ENCODE measurements around the gene LRRK1. TPM values are rescaled to one million over a fixed set of nuclear protein-coding genes. Genes with fewer than 3 reads are reported as not detected.

The LRRK1 gene
- total RNA-seq, 1 donor from 2014 or later, result 2.3 TPM

DNA sequence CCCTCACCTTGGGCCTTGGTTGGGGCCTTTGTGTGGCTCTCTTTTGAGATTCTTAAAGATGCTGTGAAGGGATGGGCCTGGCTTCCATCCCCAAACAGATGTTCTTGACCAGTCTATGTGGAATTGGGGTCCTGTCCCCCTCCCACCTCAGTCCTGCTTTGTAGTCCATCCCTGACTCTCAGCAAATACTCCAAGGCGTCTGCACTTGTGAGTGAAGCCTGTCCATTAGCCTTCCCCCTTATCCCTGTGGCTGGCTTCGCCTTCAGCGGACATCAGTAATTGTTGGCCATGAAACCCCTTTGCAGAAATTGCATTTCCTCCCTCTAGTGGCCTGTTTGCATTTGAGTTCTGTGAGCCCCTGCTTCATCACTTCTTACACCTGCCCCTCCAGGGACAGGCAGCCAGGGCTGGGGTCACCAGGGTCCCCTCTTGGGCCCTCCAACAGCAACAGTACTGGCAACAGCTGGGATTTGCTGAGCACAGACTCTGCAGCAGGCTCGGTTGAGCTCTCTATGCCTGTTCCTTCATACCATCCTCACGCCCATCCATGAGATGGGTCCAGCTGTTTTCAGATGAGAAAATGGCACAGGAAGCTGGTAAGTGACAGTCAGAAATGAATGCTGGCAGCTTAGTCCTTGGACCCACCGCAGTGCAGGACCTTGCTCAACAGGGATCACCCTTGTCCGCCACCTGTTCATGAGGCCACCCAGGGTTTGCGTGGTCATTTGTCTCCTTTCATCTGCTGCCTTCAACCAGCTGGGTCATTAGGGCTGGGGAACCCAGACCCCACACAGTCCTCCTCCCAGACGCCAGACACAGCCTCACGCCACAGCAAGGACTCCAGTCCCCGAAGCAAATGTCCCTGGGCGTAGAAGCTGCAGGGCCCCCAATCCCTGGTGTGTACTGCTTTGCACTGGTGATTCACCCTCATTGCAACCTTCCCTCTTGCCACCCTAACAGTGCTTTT lies 8.9 kb upstream of the LRRK1 start:
- DNase-seq (ENCODE audit: low spot score), result no peak
- ATAC-seq, result no peak

DNA sequence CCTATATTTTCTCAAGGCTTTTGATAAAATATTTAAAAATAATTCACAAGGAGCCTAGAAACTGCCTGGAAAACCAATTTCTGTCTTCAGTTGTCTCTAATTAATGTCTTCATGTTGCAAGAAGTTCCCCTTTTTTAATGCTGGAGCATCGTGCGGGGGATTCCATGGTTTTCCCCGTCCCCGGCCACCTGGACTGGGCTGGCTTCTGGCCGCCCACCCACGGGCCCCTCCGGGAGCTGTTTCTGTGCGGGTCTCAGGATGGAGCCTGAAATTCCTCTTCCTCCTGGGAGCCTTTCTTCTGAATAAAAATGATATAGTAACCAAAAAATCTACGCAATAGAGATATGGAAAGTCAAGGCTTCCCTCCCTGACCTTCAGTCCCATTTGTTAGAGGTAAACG lies 8.1 kb upstream of the LRRK1 start:
- ATAC-seq, result no peak
- no peak for DNase-seq (ENCODE audit: low spot score)

DNA sequence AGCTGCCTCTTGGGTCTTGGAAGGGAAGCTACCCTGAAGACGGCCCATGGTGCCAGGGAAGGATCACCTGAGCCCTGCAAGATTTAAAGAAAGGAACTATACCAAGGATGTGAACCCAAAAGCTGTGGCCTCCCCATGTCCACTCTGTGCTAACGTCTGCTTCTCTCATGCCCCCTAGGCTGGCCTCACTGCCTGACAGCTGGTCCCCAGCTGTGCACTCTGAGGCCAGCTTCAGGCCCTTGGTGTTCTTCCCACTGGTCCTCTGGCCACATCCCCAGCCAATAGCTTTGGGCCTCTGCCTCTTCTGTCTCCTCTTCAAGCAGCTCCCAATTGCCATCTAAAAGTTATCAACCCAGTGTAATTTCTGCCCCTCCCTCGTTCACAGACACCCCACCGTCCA lies 5.2 kb upstream of the LRRK1 start:
- ATAC-seq, result no peak
- no peak for DNase-seq (ENCODE audit: low spot score)

DNA sequence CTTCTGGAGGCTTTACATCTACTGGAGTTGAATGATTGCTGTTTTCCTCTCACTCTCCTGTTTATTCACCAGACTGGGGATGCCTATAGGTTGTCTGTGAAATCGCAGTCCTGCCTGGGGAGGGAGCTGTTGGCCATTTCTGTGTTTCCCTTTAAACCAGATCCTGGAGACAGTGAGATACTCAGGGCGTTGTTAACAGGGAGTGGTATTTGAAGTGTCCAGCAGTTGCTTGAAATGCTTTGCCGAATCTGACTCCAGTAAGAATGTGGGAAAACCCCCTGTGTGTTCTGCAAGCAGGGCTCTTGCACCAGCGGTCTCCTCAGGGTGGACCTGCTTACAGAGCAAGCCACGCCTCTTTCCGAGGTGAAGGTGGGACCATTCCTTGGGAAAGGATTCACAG lies 4.3 kb upstream of the LRRK1 start:
- ATAC-seq, result no peak
- no peak for DNase-seq (ENCODE audit: low spot score)

DNA sequence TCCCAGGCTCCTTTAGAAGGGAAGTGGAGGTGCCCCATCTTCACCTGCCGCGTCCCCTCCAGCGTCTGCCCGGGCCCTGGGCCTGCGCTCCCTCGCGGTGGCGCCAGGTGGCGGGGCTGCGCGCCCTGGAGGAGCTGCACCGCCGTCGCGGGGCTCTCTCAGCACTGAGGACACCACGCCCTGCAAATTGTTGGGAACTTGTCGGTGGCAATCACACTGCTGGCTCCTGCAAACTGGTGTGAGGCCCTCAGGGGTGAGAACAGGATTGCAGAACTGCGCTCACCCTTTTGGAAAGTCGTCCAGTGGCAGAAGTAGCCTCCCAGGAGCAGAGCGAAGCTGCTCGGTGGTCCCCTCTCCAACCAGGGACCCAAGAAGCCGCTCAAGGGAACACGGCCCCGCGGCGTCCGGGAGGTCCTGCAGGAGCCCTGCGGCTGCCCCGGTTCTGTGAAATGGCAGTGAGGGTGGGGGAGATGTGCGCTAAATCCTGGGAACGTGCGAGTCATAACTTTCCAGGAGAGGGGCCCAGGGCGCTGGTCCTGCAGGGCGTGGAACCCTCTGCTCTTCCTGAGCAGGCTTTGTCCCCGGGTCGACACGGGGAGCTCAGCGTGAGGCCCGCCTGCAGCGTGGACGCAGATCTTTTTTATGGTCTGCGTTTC lies 995 bp upstream of the LRRK1 start:
- ATAC-seq, result peak; percentile 96
- DNase-seq (ENCODE audit: low spot score), result peak; percentile 76

DNA sequence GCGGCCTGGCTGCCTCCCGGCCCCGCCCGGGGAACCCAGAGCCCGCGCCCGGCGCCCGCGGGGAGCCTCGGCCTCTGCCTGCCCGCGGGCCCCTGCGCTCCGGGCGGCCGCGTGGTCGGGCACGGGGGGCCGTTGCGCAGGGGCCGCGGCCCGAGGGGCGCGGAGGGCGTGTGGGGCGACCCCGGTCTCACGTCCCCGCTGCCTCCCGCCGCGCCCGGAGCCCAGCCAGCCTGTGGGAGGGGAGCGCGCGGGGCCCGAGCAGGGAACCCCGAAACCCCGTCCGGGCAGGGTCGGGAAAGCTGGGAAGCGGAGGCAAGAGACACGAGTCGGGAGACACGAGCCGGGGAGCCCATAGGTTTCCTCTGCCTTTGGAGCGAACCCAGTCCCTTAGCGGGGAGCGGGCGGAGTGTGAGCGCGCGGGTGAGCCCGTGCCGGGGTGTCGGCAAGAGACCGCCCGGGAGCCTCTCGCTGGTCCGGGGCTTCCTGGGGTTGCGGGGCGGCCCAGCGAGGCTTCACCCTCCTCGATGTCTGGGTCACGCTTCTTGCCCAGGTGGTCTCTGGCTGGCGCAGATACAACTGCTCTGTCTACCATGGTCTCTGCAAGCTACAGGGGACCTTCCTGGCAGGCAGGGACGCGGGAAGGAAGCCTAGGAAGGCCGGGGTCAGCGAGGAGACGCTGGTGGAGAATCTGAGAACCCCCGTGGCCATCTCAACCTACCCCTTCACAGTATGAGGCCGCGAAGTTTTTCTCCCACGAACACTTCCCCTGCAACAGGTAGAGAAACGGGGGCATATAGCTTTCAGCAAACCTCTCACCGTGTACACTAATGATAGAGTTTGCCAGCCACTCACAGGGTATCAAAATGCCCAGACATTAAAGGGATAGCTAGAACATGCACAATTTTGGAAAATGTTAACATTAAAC lies 586 bp downstream of the LRRK1 start:
- no peak for DNase-seq (ENCODE audit: low spot score)
- no peak for ATAC-seq

DNA sequence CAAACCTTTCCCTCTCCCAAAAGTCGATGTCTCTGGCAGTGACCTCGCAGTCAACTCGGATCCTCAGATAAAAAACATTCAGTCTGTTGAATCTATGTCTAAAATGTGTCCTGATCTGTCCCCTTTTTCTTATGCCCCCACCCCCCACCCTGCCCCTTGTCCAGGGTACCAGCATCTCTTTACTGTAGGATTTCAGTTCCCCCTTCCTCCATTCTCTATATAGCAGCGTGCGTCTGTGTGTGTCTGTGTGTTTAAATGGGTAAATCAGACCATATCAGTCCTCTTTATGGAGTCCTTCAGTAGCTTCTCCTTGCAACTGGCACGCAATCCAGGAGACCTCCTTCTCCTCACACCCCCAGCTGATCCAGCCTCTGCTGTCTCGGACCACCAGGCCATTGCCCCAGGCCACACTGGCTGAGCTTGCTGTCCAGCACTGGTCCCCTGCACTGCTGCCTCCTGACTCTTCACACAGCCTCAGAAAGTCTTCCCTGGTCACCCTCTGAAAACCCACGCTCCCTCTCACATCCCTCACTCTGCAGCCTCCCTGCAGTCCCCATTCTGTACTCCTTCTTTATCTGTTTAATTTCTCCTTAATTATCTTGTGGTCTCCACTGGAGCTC lies 1.5 kb downstream of the LRRK1 start:
- no peak for ATAC-seq
- no peak for DNase-seq (ENCODE audit: low spot score)

DNA sequence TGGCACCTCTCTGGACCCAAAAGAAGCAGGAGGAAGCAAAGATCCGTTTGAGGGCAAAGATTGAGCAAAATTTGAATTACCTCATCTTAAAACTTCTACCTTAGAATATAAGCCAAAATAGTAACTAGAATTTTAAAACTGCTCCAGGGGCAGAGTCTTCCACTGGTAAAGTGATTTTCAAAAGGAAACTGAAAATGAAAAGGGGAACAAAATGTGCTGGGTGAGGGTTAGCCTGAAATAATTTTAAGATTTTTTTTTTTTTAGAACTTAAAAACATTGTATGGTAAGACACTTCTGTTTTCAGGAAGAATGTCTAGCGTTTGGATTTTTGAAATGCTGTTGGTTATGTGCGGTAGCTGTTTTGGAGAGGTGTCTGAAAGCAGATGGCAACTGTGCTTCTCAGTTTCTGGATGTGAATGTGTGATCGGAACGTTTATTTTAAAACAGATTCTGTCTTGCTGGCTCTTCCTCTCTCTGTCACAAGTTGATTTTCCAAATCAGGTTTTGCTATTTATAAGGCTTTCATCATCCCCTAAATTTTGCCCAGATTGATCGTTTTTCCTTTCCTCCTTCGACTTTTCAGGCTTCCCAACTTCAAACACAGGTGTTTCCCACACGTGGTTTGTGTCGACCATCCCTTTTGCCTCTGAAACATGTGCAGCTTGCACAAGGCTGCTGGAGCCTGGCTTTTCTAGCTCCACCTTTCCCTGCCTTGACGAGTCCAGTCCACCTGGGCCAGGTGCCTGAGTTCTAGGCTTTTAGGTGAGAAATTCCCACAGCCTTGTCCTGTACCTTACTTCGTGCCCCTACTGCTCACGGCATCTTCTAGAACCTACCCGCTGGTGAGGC lies 3.3 kb downstream of the LRRK1 start:
- DNase-seq (ENCODE audit: low spot score) (no peak), ATAC-seq (no peak)

DNA sequence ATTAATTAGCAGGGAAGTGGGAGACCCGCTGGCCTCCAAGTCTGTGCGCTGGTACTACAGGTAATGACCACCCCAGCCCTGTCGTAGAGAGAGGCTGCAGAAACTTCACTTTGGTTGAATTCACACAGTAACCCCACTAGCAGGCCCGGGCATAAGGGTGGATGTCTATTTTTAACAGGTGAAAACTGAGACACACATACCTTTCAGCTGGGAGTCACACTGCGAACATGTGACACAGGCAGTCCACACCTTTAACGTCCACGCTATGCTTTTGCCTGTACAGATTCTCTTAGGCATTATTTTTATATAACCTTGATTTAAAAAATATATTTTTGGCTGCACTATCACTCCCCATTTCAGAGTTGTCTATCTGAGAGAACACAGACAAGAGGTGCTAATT lies 3.9 kb downstream of the LRRK1 start:
- DNase-seq (ENCODE audit: low spot score) (no peak), ATAC-seq (no peak)

DNA sequence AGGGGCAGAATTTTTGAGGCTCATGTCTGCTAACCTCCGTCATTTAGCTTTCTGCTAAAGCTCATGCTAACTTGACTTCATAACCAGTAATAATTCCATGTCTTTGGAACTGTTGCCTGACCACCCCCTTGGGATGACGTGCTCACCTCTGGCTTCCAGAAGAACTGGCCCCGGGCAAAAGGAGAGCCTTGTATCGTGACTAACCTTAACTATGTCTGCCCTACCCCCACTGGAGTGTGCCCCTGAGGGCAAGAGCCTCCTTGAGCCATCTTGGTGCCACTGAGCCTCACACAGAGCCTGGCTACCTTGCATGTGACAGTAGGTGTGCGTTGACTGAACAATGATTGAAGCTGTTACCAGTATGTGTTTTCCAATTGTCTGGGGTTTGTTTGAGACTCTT lies 4.7 kb downstream of the LRRK1 start:
- ATAC-seq, result no peak
- DNase-seq (ENCODE audit: low spot score), result no peak

DNA sequence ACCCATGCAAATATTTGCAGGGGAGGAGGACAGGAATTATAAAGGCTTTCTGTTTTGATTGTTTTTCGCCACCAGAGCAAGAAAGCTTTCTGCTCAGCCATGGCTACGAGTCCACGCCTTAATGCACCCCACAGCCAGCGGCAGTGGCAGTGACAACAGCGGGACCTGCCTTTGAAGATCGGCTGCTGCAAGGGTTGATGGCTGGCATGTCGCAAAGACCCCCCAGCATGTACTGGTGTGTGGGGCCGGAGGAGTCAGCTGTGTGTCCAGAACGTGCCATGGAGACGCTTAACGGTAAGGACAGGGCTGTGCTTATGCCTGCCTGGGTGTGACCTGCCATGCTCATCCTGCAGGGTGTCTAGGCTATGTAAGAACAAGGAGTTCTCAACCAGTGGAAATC lies 5.3 kb downstream of the LRRK1 start:
- no peak for DNase-seq (ENCODE audit: low spot score)
- ATAC-seq, result no peak

DNA sequence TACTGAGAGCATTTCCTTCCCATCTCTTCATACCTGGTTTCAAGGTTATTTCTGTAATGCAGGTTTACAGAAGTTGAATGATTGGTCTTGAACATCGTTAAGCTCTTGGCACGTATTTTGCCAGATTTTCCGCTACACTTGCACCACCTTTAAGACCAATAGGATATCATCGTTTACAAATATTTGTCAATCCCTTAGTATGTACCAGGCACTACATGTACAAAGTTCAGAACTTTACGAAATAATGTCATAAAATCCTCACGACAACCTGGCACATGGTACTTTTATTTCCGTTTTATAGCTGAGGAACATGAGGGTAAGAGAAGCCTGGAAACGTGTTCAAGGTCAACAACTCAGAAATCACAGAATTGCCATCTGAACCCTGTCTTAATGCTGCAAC lies 6.3 kb downstream of the LRRK1 start:
- no peak for ATAC-seq
- no peak for DNase-seq (ENCODE audit: low spot score)

DNA sequence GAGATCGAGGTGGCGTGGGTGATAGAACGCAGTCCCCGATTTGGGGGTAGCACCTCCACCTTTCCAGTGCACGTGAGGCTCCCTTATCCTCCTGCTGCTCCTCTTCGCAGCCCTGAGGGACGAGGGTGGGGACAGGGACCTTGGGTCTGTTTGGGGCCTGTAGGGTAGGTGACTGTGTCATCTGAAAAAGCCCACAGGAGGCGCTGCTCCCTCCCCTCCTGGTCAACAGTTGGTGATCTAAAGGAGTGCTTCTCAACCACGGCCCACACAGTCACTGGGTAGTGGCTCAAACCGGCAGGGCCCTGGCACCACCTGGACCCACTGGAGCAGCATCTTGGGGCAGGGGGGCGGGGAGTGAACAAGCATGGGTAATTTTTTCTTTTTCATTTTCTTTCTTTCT lies 7.1 kb downstream of the LRRK1 start:
- no peak for DNase-seq (ENCODE audit: low spot score)
- no peak for ATAC-seq

DNA sequence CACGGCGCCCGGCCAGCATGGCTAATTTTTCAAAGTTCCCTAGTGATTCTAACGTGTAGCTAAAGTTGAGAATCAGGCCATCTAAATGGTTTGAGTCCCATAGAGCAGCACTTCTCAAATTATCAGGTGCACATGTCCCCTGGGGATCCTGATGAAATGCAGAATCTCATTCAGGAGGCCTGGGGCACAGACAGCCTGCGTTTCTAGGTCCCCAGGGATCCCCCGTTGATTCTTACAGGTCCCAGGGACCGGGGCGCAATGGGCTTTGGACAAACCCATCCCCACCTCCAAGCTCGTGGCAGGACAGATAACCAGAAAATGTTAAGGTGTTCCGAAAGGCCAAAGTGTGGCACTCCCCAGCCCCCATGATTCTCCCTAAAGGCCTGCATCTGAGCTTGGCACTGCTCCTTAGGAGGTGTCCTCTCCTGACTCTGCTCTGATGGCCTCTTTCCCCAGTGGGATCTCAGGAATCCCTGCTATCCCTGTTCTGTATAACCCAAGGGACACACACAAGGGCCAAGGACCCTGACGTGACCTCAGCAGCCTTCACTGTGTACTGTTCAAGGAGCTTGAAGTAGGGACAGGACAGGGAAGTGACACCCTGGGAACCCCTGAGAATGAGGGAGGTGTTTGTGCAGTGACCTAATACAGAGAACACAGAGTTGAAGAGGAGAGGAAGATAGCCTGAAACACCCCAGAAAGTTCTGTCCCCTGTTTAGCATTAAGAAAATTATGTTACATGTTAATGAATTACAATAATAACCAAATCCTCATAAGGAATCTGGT lies 8.0 kb downstream of the LRRK1 start:
- no peak for ATAC-seq
- no peak for DNase-seq (ENCODE audit: low spot score)

DNA sequence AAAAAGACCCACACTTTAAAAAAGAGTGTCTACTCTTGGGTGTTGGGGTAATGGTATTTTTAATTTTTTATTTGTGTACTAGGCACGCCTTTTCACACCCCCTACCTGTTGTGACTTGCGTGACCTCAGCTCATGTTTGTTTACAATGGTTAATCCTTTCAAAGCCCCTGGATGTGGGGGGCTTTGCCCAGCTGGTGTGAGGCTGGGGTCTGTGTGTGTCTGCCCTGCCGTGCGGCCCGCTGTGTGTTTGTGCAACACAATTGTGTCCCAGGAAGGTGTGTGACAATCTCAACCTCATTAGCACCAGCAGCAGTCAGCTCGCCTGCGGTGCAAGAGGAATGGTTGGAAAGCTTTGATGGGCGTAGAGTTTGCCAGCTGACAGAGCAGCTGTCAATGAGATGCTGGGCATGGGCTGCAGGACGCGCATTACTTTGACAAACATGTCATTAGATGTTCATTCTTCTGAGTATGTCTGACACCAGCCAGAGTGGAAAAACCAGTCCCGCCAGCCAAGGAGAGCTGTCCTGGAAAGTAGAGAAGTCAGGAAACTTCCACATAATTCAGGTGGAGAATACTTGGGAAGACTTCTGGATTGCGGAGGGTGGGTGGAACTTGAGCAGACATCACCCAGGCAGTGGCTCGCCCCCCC lies 9.6 kb downstream of the LRRK1 start:
- no peak for ATAC-seq

DNA sequence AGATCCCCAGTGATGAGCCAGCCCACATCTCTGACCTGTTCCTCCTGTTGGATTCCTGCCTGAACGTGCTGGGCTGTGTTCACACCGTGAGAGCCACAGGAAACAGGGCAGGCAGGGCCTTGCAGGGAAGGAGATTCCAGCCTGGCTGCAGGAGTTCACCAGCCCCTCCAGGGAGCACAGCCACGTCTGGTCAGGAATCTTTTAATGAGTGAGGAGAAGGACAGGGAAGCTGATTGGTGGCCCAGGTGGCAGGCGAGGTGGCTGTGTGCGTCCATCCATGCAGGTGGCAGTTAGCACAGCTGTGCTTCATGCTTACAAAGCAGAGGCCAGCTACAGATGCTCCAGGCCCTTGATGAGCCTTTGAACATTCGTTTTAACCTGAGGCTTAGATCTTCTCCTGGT lies 10.5 kb downstream of the LRRK1 start:
- no peak for ATAC-seq

More for the DNA sequence above, 9.6 kb downstream of the LRRK1 start:
- DNase-seq (ENCODE audit: low spot score), result no peak

DNA sequence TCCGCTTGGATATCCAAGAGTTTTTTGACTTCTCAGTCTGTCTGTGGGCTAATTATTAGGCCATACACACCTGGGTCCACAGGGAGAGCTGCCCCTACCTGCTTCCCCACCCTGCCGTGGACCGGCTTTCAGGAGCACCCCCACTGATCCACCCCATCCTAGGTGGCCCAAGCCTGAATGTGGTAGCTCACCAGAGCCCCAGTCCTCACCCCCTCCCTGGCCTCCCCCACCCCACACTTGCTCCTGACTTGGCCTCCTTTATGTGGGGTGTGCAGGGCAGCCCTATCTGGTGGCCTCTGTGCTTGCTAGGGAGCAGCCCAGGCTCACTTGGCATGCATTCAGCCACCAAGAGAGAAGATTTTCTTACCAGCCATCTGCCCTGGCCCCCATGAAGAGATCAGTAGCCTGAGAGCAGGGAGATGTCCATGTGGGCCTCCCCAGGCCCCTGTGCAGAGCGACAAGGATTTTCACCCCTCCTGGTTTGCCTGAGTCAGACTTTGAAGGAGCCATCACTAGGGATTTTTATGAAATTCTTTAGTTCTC lies 11.2 kb downstream of the LRRK1 start:
- DNase-seq (ENCODE audit: low spot score) (no peak), ATAC-seq (no peak)

More for the DNA sequence above, 10.5 kb downstream of the LRRK1 start:
- no peak for DNase-seq (ENCODE audit: low spot score)
